SK-N-SH (cell line): Measurements from ENCODE around the gene CCDC88B. TPM values are rescaled to one million over a fixed set of nuclear protein-coding genes. Genes with fewer than 3 reads are reported as not detected.
"Not testable (repeated sequence)": the region's sequence is repeated elsewhere in the genome, so short reads cannot be mapped to it uniquely, and the experiment has no call there.

Source experiments
- CTCF ChIA-PET: fragments of 300-600, 350-600 bp; formaldehyde crosslinking; extraction: SDS; loops from one replicate; lab custom pipeline; 2021; lab: Yijun Ruan, JAX
- POLR2A ChIA-PET: fragments of 350-600 bp; sonication (Branson Sonifier 250); formaldehyde crosslinking; extraction: SDS; loops from one replicate; lab custom pipeline; 2020; ENCODE audit warnings: antibody characterized with exemption, inconsistent platforms; lab: Yijun Ruan, JAX
- DNase-seq: peaks from one replicate; pipeline ENCODE4 v3.0.0; 2012
- H2AFZ ChIP-seq: fragments of 200-600 bp; sonication (generic); 2 replicates; pipeline ENCODE4 v1.8.1; 2016; ENCODE audit warnings: antibody characterized with exemption, mild to moderate bottlenecking, low read depth
- H3F3A ChIP-seq: fragments of 200-600 bp; sonication (generic); replicated peaks from 2 replicates; pipeline ENCODE3; 2016; ENCODE audit warnings: antibody characterized with exemption, mild to moderate bottlenecking; ENCODE audit not compliant: insufficient read depth
- H3K27ac ChIP-seq, 2 experiments: fragments of 200-500 bp in 1 of 2; fragments of 200-600 bp in 1 of 2; sonication (Bioruptor generic) in 1 of 2; sonication (generic), shearing (Covaris generic) in 1 of 2; 2 replicates each; pipeline versions ENCODE4 v1.5.1 to v1.6.1; 2014 to 2016; ENCODE audit warnings: low read depth in 2 of 2, inconsistent platforms in 1 of 2, low read length in 1 of 2, mild to moderate bottlenecking in 1 of 2, mixed read lengths in 1 of 2
- H3K27me3 ChIP-seq: fragments of 200-600 bp; sonication (generic), shearing (Covaris generic); 2 replicates; pipeline ENCODE4 v1.6.1; 2016; ENCODE audit warnings: mixed run types; ENCODE audit not compliant: insufficient read depth
- H3K36me3 ChIP-seq, 2 experiments: fragments of 200-500 bp in 1 of 2; fragments of 200-600 bp in 1 of 2; sonication (Bioruptor generic) in 1 of 2; sonication (generic) in 1 of 2; replicated peaks in 1 of 2; 2 replicates each; pipeline versions ENCODE3 to v1.5.1; 2014 to 2016; ENCODE audit warnings: low read length in 1 of 2, mild to moderate bottlenecking in 1 of 2; ENCODE audit not compliant: insufficient read depth in 2 of 2, control insufficient read depth in 1 of 2
- H3K4me1 ChIP-seq, 2 experiments: fragments of 200-500 bp in 1 of 2; fragments of 200-600 bp in 1 of 2; sonication (Bioruptor generic) in 1 of 2; sonication (generic), shearing (Covaris generic) in 1 of 2; 2 replicates each; pipeline versions ENCODE4 v1.5.1 to v1.6.1; 2014 to 2016; ENCODE audit warnings: low read depth in 1 of 2, low read length in 1 of 2, mixed run types in 1 of 2; ENCODE audit not compliant: insufficient read depth in 2 of 2, control insufficient read depth in 1 of 2
- H3K4me2 ChIP-seq: fragments of 200-600 bp; sonication (generic), shearing (Covaris generic); 2 replicates; pipeline ENCODE4 v1.6.1; 2017; ENCODE audit warnings: mixed run types
- H3K4me3 ChIP-seq, 2 experiments: fragments of 200-500 bp in 1 of 2; fragments of 200-600 bp in 1 of 2; sonication (Bioruptor generic) in 1 of 2; sonication (generic), shearing (Covaris generic) in 1 of 2; 2 replicates each; pipeline versions ENCODE4 v1.5.1 to v1.8.1; 2014 to 2016; ENCODE audit warnings: low read depth in 2 of 2, inconsistent platforms in 1 of 2, low read length in 1 of 2, mild to moderate bottlenecking in 1 of 2, mixed read lengths in 1 of 2, moderate library complexity in 1 of 2
- H3K79me2 ChIP-seq: fragments of 200-600 bp; sonication (generic); 2 replicates; pipeline ENCODE4 v1.8.1; 2017; ENCODE audit warnings: mild to moderate bottlenecking; ENCODE audit not compliant: insufficient read depth
- H3K9ac ChIP-seq: fragments of 200-600 bp; sonication (generic); 2 replicates; pipeline ENCODE4 v1.6.1; 2017; ENCODE audit warnings: mixed run types
- H3K9me2 ChIP-seq: fragments of 200-600 bp; sonication (generic); 2 replicates; pipeline ENCODE4 v1.6.1; 2017; ENCODE audit warnings: mixed run types
- H3K9me3 ChIP-seq: fragments of 200-600 bp; sonication (generic); 2 replicates; pipeline ENCODE4 v1.6.1; 2017; ENCODE audit warnings: mixed run types, mild to moderate bottlenecking, moderate library complexity
- H4K20me1 ChIP-seq: fragments of 200-600 bp; sonication (generic); 2 replicates; pipeline ENCODE4 v1.6.1; 2017; ENCODE audit warnings: mild to moderate bottlenecking, mixed run types; ENCODE audit not compliant: insufficient read depth
- CHD2 ChIP-seq: fragments of 150-350 bp; IDR thresholded peaks from 2 replicates; pipeline ENCODE4 v1.6.1; 2018; ENCODE audit warnings: low read length; ENCODE audit not compliant: partially characterized antibody
- EZH2phosphoT487 ChIP-seq: fragments of 200-600 bp; sonication (generic); IDR thresholded peaks from 2 replicates; pipeline ENCODE4 v1.6.1; 2017; ENCODE audit warnings: low read depth, mixed run types, mild to moderate bottlenecking, antibody characterized with exemption, moderate library complexity, borderline replicate concordance
- FOSL2 ChIP-seq: IDR thresholded peaks from 2 replicates; pipeline ENCODE4 v1.4.0; 2012; ENCODE audit warnings: low read depth, mild to moderate bottlenecking, moderate library complexity, borderline replicate concordance
- GATA2 ChIP-seq: sonication (generic); formaldehyde crosslinking; IDR thresholded peaks from 2 replicates; pipeline ENCODE4 v1.5.0; 2020; ENCODE audit warnings: mild to moderate bottlenecking, missing genetic modification reagents
- JUND ChIP-seq: IDR thresholded peaks from 2 replicates; pipeline ENCODE4 v1.4.0; 2012
- MEF2A ChIP-seq: IDR thresholded peaks from 2 replicates; pipeline ENCODE4 v1.4.0; 2012; ENCODE audit warnings: low read depth, borderline replicate concordance
- NFIC ChIP-seq: IDR thresholded peaks from 2 replicates; pipeline ENCODE4 v1.4.0; 2012; ENCODE audit warnings: borderline replicate concordance
- POLR2AphosphoS5 ChIP-seq: IDR thresholded peaks from 2 replicates; pipeline ENCODE4 v1.6.1; 2012; ENCODE audit warnings: low read depth, low read length
- RAD21 ChIP-seq: IDR thresholded peaks from 2 replicates; pipeline ENCODE4 v1.6.1; 2012; ENCODE audit warnings: mild to moderate bottlenecking, low read length
- RFX5 ChIP-seq: IDR thresholded peaks from 2 replicates; pipeline ENCODE4 v1.6.1; 2012; ENCODE audit warnings: mild to moderate bottlenecking, improper control_type of control experiment, low read length
- SIN3A ChIP-seq: IDR thresholded peaks from 2 replicates; pipeline ENCODE4 v1.6.1; 2012; ENCODE audit warnings: low read depth, mild to moderate bottlenecking, low read length, moderate library complexity, borderline replicate concordance
- TCF12 ChIP-seq: IDR thresholded peaks from 2 replicates; pipeline ENCODE4 v1.4.0; 2012
- USF1 ChIP-seq: IDR thresholded peaks from 2 replicates; pipeline ENCODE4 v1.4.0; 2012; ENCODE audit warnings: low read depth, borderline replicate concordance
- USF2 ChIP-seq: fragments of 150-350 bp; IDR thresholded peaks from 2 replicates; pipeline ENCODE4 v1.6.1; 2017; ENCODE audit warnings: antibody characterized with exemption, low read length, low read depth, borderline replicate concordance
- YY1 ChIP-seq: IDR thresholded peaks from 2 replicates; pipeline ENCODE4 v1.4.0; 2012; ENCODE audit warnings: low read depth, mild to moderate bottlenecking
- ZBTB33 ChIP-seq: IDR thresholded peaks from 2 replicates; pipeline ENCODE4 v1.4.0; 2012; ENCODE audit warnings: low read depth, borderline replicate concordance
- WGBS: methylation state at CpG from one replicate; pipeline ENCODE4 v1.1.6; 2017; ENCODE audit warnings: low lambda C conversion rate; 5-methylcytosine and 5-hydroxymethylcytosine counted together
- polyA plus RNA-seq, 3 experiments: library from polyadenylated mRNA; depleted of rRNA; stranded (reverse); fragments of >200 nt; gene quantifications; 2 replicates each; pipeline ENCODE4 v1.2.3, GENCODE V29; 2012

The CCDC88B gene
- polyA plus RNA-seq, 1 of the 3 experiments (the other 2 are of a cell fraction), result 3.4 TPM

GRCh38 chr11:64306876-64307622, 33.0 kb upstream of the CCDC88B start:
- Histone ChIP-seq H3F3A (peaks cover 12% of the 10 kb centered on the region), H3K4me3 (peak overlapping the region; percentile 65 to 78), H3K9ac (peak overlapping the region; percentile 65; the same call in 1 of the 2 replicates), H2AFZ (no peak overlapping the region), H3K4me2 (peak overlapping the region; percentile 99), H3K27ac (no peak overlapping the region; a peak in 1 of 4 replicates), H3K4me1 (peaks cover 5 to 18% of the 10 kb centered on the region in 2 experiments; a peak in 2 of 4 replicates), H3K36me3 (peaks cover 0 to 2% of the 10 kb centered on the region in 2 experiments), H3K27me3 (no peaks in the 10 kb centered on the region), H3K9me3 (no peaks in the 10 kb centered on the region), H4K20me1 (no peaks in the 10 kb centered on the region), H3K9me2 (no peaks in the 10 kb centered on the region), H3K79me2 (peaks cover 34% of the 10 kb centered on the region; the same call in 1 of the 2 replicates)
- 70% methylated on average over 9 of the region's 15 CpGs for WGBS
- ChIA-PET CTCF (interaction anchor here (1.0 to 6.7 kb wide), 3 partner anchors 10 to 24 kb away, joined by 3 to 196 read pairs (median 27); partner anchors contain the start of genes BAD, GPR137, KCNK4 and PRDX5), POLR2A (interaction anchor here (1.6 kb wide), 1 partner anchor 11 kb away, joined by 9 read pairs; the partner anchor contains the start of gene PRDX5)
- no peak for DNase-seq
- TF ChIP-seq JUND (no peak), POLR2AphosphoS5 (no peak), GATA2 (CRISPR knock-in tag) (no peak)

GRCh38 chr11:64307795-64308194, 32.2 kb upstream of the CCDC88B start:
- H3K4me2 ChIP-seq, H3K9me2 ChIP-seq, DNase-seq, H3K27ac ChIP-seq, H2AFZ ChIP-seq, H3K4me3 ChIP-seq, H3K9me3 ChIP-seq, H3K36me3 ChIP-seq, H4K20me1 ChIP-seq, CTCF ChIA-PET, H3K27me3 ChIP-seq, H3K9ac ChIP-seq: not testable (repeated sequence)
- peaks cover 34% of the 10 kb centered on the region; the same call in 1 of the 2 replicates for H3K79me2 ChIP-seq
- WGBS, result 97% methylated on average over 5 of the region's 5 CpGs
- H3K4me1 ChIP-seq, result peaks cover 5 to 18% of the 10 kb centered on the region in 2 experiments; a peak in 2 of 4 replicates
- POLR2A ChIA-PET, result interaction anchor here (1.6 kb wide), 1 partner anchor 10 kb away, joined by 9 read pairs; the partner anchor contains the start of gene PRDX5
- H3F3A ChIP-seq, result peaks cover 12% of the 10 kb centered on the region

GRCh38 chr11:64312947-64313346, 27.1 kb upstream of the CCDC88B start:
- H3K36me3 ChIP-seq, result peaks cover 0 to 20% of the 10 kb centered on the region in 2 experiments
- H3K9me3 ChIP-seq, result no peaks in the 10 kb centered on the region
- no peak overlapping the region for H3K9ac ChIP-seq
- ChIA-PET CTCF (interaction anchor here (0.9 to 1.9 kb wide), 7 partner anchors 8 to 800 kb away, joined by 3 to 8 read pairs (median 4); partner anchors contain the start of genes CATSPERZ and ESRRA), POLR2A (no interaction called here)
- peaks cover 6% of the 10 kb centered on the region for H3F3A ChIP-seq
- H3K79me2 ChIP-seq, result peaks cover 27% of the 10 kb centered on the region
- H3K9me2 ChIP-seq, result no peaks in the 10 kb centered on the region
- no peak overlapping the region for H3K4me3 ChIP-seq
- no peaks in the 10 kb centered on the region for H4K20me1 ChIP-seq
- H3K27ac ChIP-seq, result no peak overlapping the region; a peak in 1 of 4 replicates
- DNase-seq, result no peak
- 95% methylated on average over 10 of the region's 10 CpGs for WGBS
- peaks cover 0 to 7% of the 10 kb centered on the region in 2 experiments; a peak in 2 of 4 replicates for H3K4me1 ChIP-seq
- H2AFZ ChIP-seq, result no peak overlapping the region
- no peaks in the 10 kb centered on the region for H3K27me3 ChIP-seq
- H3K4me2 ChIP-seq, result no peak overlapping the region
- TF ChIP-seq RAD21 (no peak), EZH2phosphoT487 (no peak), YY1 (no peak), ZBTB33 (no peak), MEF2A (no peak), TCF12 (no peak), POLR2AphosphoS5 (no peak), USF1 (no peak), FOSL2 (no peak), CHD2 (no peak), SIN3A (no peak), USF2 (no peak), NFIC (no peak), RFX5 (no peak)
